Erythroblast (primary cell): ENCODE results near the gene AKAP8.

Experiments used
- GATA1 ChIP-seq: IDR thresholded peaks from 2 replicates; pipeline ENCODE4 v1.6.1; 2011; ENCODE audit warnings: low read depth, mild to moderate bottlenecking, control low read depth, low read length, moderate library complexity
- POLR2A ChIP-seq: IDR thresholded peaks from 2 replicates; pipeline ENCODE4 v1.6.1; 2011; ENCODE audit warnings: mild to moderate bottlenecking, low read length

DNA sequence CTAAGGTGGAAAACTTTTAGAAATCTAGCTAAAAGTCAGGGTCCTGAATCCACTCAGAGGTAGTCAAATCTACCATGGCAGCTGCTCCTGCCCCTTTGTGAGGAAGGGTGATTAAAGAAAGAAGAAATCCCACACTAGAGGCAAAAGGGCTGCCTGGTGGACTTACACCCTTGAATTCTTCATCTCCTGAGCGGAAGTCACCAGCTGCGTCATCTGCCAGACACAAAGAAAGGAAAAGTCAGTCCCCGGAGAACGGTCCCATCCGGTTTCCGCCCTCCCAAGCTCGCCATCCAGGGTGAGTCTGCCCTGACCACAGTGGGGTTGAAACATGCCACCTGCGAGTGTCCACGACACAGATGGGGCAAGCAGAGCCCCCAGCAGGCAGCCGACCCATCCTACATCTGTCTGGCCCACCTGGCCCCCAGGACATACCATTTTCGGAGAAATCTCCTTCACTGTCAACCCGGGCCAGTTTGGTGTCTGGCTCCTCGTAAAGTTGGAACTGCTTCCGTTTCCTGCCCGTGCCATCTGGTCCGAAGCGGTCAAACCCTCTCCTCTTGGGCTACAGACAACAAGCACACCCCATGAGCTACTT lies 7.7 kb downstream of the AKAP8 start:
- no peak for TF ChIP-seq POLR2A
- TF ChIP-seq GATA1: no peak
